Suppressor macrophage (primary cell): ENCODE measurements around the gene C20orf173.

Source experiments
- DNase-seq, 4 experiments: peaks; one replicate each; pipeline ENCODE4 v3.0.0-alpha.2; 2020 to 2022

C20orf173 gene

GRCh38 chr20:35506179-35506578 is 23.3 kb downstream of the C20orf173 start:
- DNase-seq, result no peak

- DNase-seq, result no peak
Measured at GRCh38 chr20:35504751-35505150, 24.7 kb downstream of the C20orf173 start.

- no peak for DNase-seq
Measured at GRCh38 chr20:35503841-35504561, 25.5 kb downstream of the C20orf173 start.

GRCh38 chr20:35503281-35503680 is 26.2 kb downstream of the C20orf173 start:
- DNase-seq, result no peak

- DNase-seq, result peak; percentile 57 to 75 (median 71)
Measured at GRCh38 chr20:35502352-35502751, 27.1 kb downstream of the C20orf173 start.

- DNase-seq, result no peak
Measured at GRCh38 chr20:35499271-35499670, 30.2 kb downstream of the C20orf173 start.

GRCh38 chr20:35497780-35498189 is 31.7 kb downstream of the C20orf173 start:
- no peak for DNase-seq

GRCh38 chr20:35497320-35497719 is 32.1 kb downstream of the C20orf173 start:
- DNase-seq, result no peak

- no peak for DNase-seq
Measured at GRCh38 chr20:35496481-35496880, 33.0 kb downstream of the C20orf173 start.

GRCh38 chr20:35492352-35492751 is 37.1 kb downstream of the C20orf173 start:
- no peak for DNase-seq

- DNase-seq, result no peak
Measured at GRCh38 chr20:35491823-35492222, 37.6 kb downstream of the C20orf173 start.

GRCh38 chr20:35490736-35491181 is 38.7 kb downstream of the C20orf173 start:
- peak; percentile 63 to 80 (median 76) for DNase-seq

- DNase-seq, result no peak
Measured at GRCh38 chr20:35489717-35490116, 39.7 kb downstream of the C20orf173 start.

- DNase-seq, result no peak
Measured at GRCh38 chr20:35487479-35487878, 42.0 kb downstream of the C20orf173 start.

GRCh38 chr20:35479798-35480197 is 49.7 kb downstream of the C20orf173 start:
- DNase-seq, result no peak

- DNase-seq, result peak in 2 of 4 experiments; percentile 10 to 13
Measured at GRCh38 chr20:35478804-35479472, 50.5 kb downstream of the C20orf173 start.
